Mammary epithelial cell (primary cell): ENCODE data around the gene PHRF1.

Experiments
- CTCF ChIP-seq, 2 donors: IDR thresholded peaks in 1 of 2; conservative IDR thresholded peaks in 1 of 2; 2 replicates each; pipeline ENCODE4 v1.5.1; 2011 to 2012; ENCODE audit warnings: inconsistent platforms in 2 of 2, low read length in 2 of 2, mild to moderate bottlenecking in 2 of 2, control low read depth in 1 of 2, low read depth in 1 of 2; ENCODE audit not compliant: insufficient read depth in 1 of 2; ENCODE audit errors: extremely low read depth in 1 of 2
- EZH2 ChIP-seq: IDR thresholded peaks from 2 replicates; pipeline ENCODE4 v1.6.1; 2012; ENCODE audit warnings: low read length, inconsistent platforms, borderline replicate concordance

GRCh38 chr11:528815-529727 is 47.2 kb upstream of the PHRF1 start:
- TF ChIP-seq CTCF (conservative IDR thresholded peaks at IDR 0.05 in 1 of 2, IDR thresholded peaks at IDR 0.05 in 1 of 2; ENCODE audit: extremely low read depth in 1 of 2, insufficient read depth in 1 of 2, low read depth in 1 of 2, low read length in 2 of 2) (no peak), EZH2 (no peak)
